HepG2 (cell line): ENCODE results near the gene DCLK1. TPM values are rescaled to one million over a fixed set of nuclear protein-coding genes. Genes with fewer than 3 reads are reported as not detected.

Experiments
- ATAC-seq: fragments of 200-7000 bp; cut with Tn5 transposase; 3 replicates; pipeline ENCODE4 v1.9.1; 2020; ENCODE audit warnings: mild to moderate bottlenecking, moderate library complexity
- BruUV-seq: library from RNA; stranded (reverse); fragments of 400-500 nt; replicated peaks from 2 replicates; lab custom pipeline; 2021; lab: Mats Ljungman, UMichigan
- CTCF ChIA-PET: fragments of 300-600 bp; formaldehyde crosslinking; extraction: SDS; loops from one replicate; lab custom pipeline; 2021; ENCODE audit warnings: low total read pairs, inconsistent platforms, low intra/inter-chr PET ratio; lab: Yijun Ruan, JAX
- POLR2A ChIA-PET: fragments of 350-600 bp; sonication (Branson Sonifier 250); formaldehyde crosslinking; loops from one replicate; lab custom pipeline; 2020; ENCODE audit warnings: antibody characterized with exemption, inconsistent platforms; lab: Yijun Ruan, JAX
- DNase-seq: peaks from one replicate; pipeline ENCODE4 v3.0.0-alpha.2; 2015; ENCODE audit warnings: low spot score
- FAIRE-seq: peaks from 3 replicates; lab custom pipeline; 2011; peaks lifted over from hg19 to GRCh38; lab: Jason Lieb, UNC
- H2AFZ ChIP-seq: one replicate; pipeline ENCODE4 v1.6.1; 2011; ENCODE audit warnings: low read length, inconsistent platforms
- H3K27ac ChIP-seq: fragments of 300-600 bp; 3 replicates; pipeline ENCODE4 v1.8.0; 2011; ENCODE audit warnings: mixed run types, mild to moderate bottlenecking, mixed read lengths, low read length, inconsistent platforms; ENCODE audit not compliant: insufficient read depth; ENCODE audit errors: extremely low read length
- H3K27me3 ChIP-seq, 2 experiments: fragments of 200-600 bp in 1 of 2; 2 replicates in 1 of 2; 3 replicates in 1 of 2; pipeline versions ENCODE4 v1.6.0 to v1.8.0; 2011; ENCODE audit warnings: low read length in 2 of 2, mild to moderate bottlenecking in 2 of 2, moderate library complexity in 2 of 2, inconsistent platforms in 1 of 2; ENCODE audit not compliant: insufficient read depth in 2 of 2, control insufficient read depth in 1 of 2
- H3K36me3 ChIP-seq, 2 experiments: fragments of 200-600 bp in 1 of 2; replicated peaks in 1 of 2; 2 replicates in 1 of 2; 3 replicates in 1 of 2; pipeline versions ENCODE4 v1.5.1 to v1.8.0; 2011; ENCODE audit warnings: low read length in 2 of 2, inconsistent platforms in 1 of 2; ENCODE audit not compliant: insufficient read depth in 2 of 2, control insufficient read depth in 1 of 2
- H3K4me1 ChIP-seq: 2 replicates; pipeline ENCODE4 v1.5.1; 2012; ENCODE audit warnings: low read length, inconsistent platforms; ENCODE audit not compliant: insufficient read depth
- H3K4me2 ChIP-seq: 2 replicates; pipeline ENCODE4 v1.6.0; 2011; ENCODE audit warnings: low read depth, low read length, inconsistent platforms
- H3K4me3 ChIP-seq, 3 experiments: fragments of 200-600 bp in 1 of 3; sonication (generic), shearing (Covaris generic) in 1 of 3; replicated peaks in 1 of 3; 2 replicates each; pipeline ENCODE4 v1.5.1; 2011 to 2016; ENCODE audit warnings: low read length in 3 of 3, inconsistent platforms in 2 of 3, low read depth in 2 of 3, mild to moderate bottlenecking in 2 of 3, control low read depth in 1 of 3, mixed read lengths in 1 of 3; ENCODE audit not compliant: insufficient read depth in 1 of 3
- H3K79me2 ChIP-seq: one replicate; pipeline ENCODE4 v1.6.1; 2011; ENCODE audit warnings: low read length, inconsistent platforms; ENCODE audit not compliant: insufficient read depth
- H3K9ac ChIP-seq: 2 replicates; pipeline ENCODE4 v1.6.0; 2011; ENCODE audit warnings: mild to moderate bottlenecking, low read depth, low read length, inconsistent platforms; ENCODE audit not compliant: insufficient read depth
- H3K9me3 ChIP-seq: 2 replicates; pipeline ENCODE4 v1.5.1; 2012; ENCODE audit warnings: mild to moderate bottlenecking, low read length
- H4K20me1 ChIP-seq: 2 replicates; pipeline ENCODE4 v1.6.0; 2011; ENCODE audit warnings: inconsistent platforms, mild to moderate bottlenecking, low read length, moderate library complexity; ENCODE audit not compliant: insufficient read depth
- EED ChIP-seq: sonication (generic); formaldehyde crosslinking; IDR thresholded peaks from 2 replicates; pipeline ENCODE4 v1.5.0; 2020; ENCODE audit warnings: mild to moderate bottlenecking, missing genetic modification reagents
- FOXK2 ChIP-seq: fragments of 450-650 bp; IDR thresholded peaks from 2 replicates; pipeline ENCODE4 v1.6.1; 2016
- HMG20B ChIP-seq: conservative IDR thresholded peaks from 2 replicates; pipeline ENCODE4 v1.6.1; 2016; ENCODE audit warnings: missing genetic modification reagents, missing compliant biosample characterization
- MXD4 ChIP-seq: IDR thresholded peaks from 2 replicates; pipeline ENCODE4 v1.6.1; 2016; ENCODE audit warnings: mild to moderate bottlenecking, missing biosample characterization, missing genetic modification reagents
- PCBP1 ChIP-seq: fragments of 200-400 bp; formaldehyde crosslinking; IDR thresholded peaks from 2 replicates; pipeline ENCODE4 v1.6.1; 2017; ENCODE audit warnings: mild to moderate bottlenecking, low read depth, low read length, borderline replicate concordance
- SIX4 ChIP-seq: sonication (generic); formaldehyde crosslinking; IDR thresholded peaks from 2 replicates; pipeline ENCODE4 v1.4.0; 2020; ENCODE audit warnings: missing genetic modification reagents
- TOPORS ChIP-seq: sonication (generic); formaldehyde crosslinking; IDR thresholded peaks from 2 replicates; pipeline ENCODE4 v1.8.0; 2023; ENCODE audit warnings: mild to moderate bottlenecking, missing genetic modification reagents
- ZBTB21 ChIP-seq: sonication (generic); formaldehyde crosslinking; IDR thresholded peaks from 2 replicates; pipeline ENCODE4 v1.4.0; 2020; ENCODE audit warnings: missing genetic modification reagents
- ZNF496 ChIP-seq: sonication (generic); formaldehyde crosslinking; IDR thresholded peaks from 2 replicates; pipeline ENCODE4 v1.8.1; 2023; ENCODE audit warnings: mild to moderate bottlenecking, moderate library complexity, missing genetic modification reagents; ENCODE audit not compliant: insufficient replicate concordance
- ZNF552 ChIP-seq: sonication (generic); formaldehyde crosslinking; IDR thresholded peaks from 2 replicates; pipeline ENCODE4 v1.9.0; 2022; ENCODE audit warnings: missing genetic modification reagents, mild to moderate bottlenecking, borderline replicate concordance
- ZNF737 ChIP-seq: sonication (generic); formaldehyde crosslinking; IDR thresholded peaks from 2 replicates; pipeline ENCODE4 v1.5.0; 2020; ENCODE audit warnings: missing genetic modification reagents, mild to moderate bottlenecking, borderline replicate concordance
- ZZZ3 ChIP-seq: sonication (generic); formaldehyde crosslinking; IDR thresholded peaks from 2 replicates; pipeline ENCODE4 v1.4.0; 2020; ENCODE audit warnings: missing genetic modification reagents, mild to moderate bottlenecking, borderline replicate concordance
- WGBS: methylation state at CpG from one replicate; pipeline ENCODE4 v1.1.6; 2017; ENCODE audit warnings: low lambda C conversion rate; 5-methylcytosine and 5-hydroxymethylcytosine counted together
- in situ Hi-C: cut with HindIII; loops from 2 replicates; pipeline ENCODE4 v1.10.0; 2017; ENCODE audit warnings: low pct_unique_long_range_greater_than_20kb; ENCODE audit not compliant: extremely low pct_ligation_motif_present
- intact Hi-C: fragments of 100-400 bp; cut with micrococcal nuclease; formaldehyde crosslinking; loops from one replicate; pipeline ENCODE4 v1.10.0; 2022; ENCODE audit not compliant: unreplicated experiment
- polyA plus RNA-seq, 8 experiments: library from polyadenylated mRNA; depleted of rRNA in 3 of 8; stranded (reverse) in 7 of 8; unstranded in 1 of 8; fragments of >200 nt; fragmentation: Illumina TruSeq in 4 of 8; extraction: Trizol in 4 of 8; gene quantifications; 2 replicates each; pipeline versions ENCODE4 v1.2.1 to v1.2.3, GENCODE V29; 2011 to 2016; ENCODE audit warnings: low read depth in 4 of 8, missing spikeins in 1 of 8, mixed read lengths in 1 of 8; ENCODE audit not compliant: insufficient read depth in 1 of 8
- total RNA-seq, 5 experiments: library from RNA; depleted of rRNA; stranded (reverse); fragments of >200 nt; fragmentation: Illumina TruSeq; extraction: Trizol; gene quantifications; 2 replicates each; pipeline ENCODE4 v1.2.3, GENCODE V29; 2016; ENCODE audit warnings: low read depth in 1 of 5
- TF ChIP-seq, protein P1 (sequence below): sonication (generic); formaldehyde crosslinking; IDR thresholded peaks from 2 replicates; pipeline ENCODE4 v1.8.1; 2023; ENCODE audit warnings: mild to moderate bottlenecking, missing genetic modification reagents
- TF ChIP-seq, protein P2 (sequence below): sonication (generic); formaldehyde crosslinking; IDR thresholded peaks from 2 replicates; pipeline ENCODE4 v1.5.0; 2020; ENCODE audit warnings: mild to moderate bottlenecking, low read depth, missing genetic modification reagents, borderline replicate concordance

Gene DCLK1
- total and polyA plus RNA-seq, 2 of the 13 experiments (the other 11 are each of a cell fraction or from before 2014, with no cell fraction given): not detected

DNA sequence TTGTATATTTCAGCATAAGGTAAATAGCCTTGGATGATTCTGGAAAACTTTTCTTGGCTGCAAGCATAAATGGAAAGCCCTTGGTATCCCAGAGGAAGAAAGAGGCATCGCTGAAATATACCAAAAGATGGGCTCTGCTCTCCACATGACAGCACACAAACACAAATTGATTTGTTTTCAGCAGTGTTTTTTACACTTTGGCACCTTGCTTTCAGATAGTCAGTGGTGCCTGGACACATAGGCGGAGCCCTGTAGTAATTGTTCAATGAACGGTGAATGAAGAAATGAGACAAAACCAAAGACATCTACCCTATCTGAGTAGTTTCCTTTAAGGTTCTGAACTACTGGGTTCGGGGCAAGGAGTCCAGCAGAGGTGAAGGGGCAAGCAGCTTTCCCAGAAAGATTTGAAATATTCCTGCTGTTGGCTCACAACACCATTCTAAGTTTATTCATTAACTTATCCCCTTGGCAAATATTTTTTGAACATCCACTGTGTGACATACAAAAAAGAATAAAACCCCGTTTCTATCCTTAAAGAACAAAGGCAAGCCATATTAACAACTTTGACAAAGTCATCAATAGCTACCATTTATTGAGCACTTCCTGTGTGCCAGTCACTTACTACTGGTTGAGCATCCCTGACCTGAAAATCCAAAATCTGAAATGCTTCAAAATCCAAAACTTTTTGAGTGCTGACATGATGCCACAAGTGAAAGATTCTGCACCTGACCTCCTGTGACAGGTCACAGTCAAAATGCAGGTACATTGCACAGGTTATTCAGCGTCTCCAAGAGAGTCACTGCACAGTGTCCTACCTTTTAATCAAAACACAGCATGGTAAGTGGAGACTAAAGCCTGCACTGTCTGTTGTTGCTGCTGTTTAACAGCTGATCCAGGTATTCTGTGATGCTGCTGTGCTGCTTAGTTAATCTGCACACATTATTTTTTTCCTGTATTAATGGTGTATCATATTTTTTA is 238.1 kb downstream of the DCLK1 start:
- in situ Hi-C loops: no loop called here
- BruUV-seq: no TSS peak
- POLR2A ChIA-PET: no interaction called here
- no peak overlapping the region for H2AFZ ChIP-seq
- CTCF ChIA-PET: no interaction called here
- WGBS: 17% methylated on average over 6 of the region's 6 CpGs
- H3K27ac ChIP-seq: no peak overlapping the region
- H3K9me3 ChIP-seq: no peaks in the 10 kb centered on the region
- H3K4me2 ChIP-seq: no peak overlapping the region
- H3K9ac ChIP-seq: no peak overlapping the region
- H3K36me3 ChIP-seq: no peaks in the 10 kb centered on the region
- no peak for FAIRE-seq
- intact Hi-C loops: no loop called here
- no peaks in the 10 kb centered on the region for H3K79me2 ChIP-seq
- ATAC-seq: no peak
- DNase-seq: no peak
- no peaks in the 10 kb centered on the region for H4K20me1 ChIP-seq
- H3K4me3 ChIP-seq: no peak overlapping the region
- TF ChIP-seq MXD4 (CRISPR knock-in tag) (no peak), FOXK2 (no peak), SIX4 (CRISPR knock-in tag) (no peak), HMG20B (no peak), ZNF737 (no peak), EED (CRISPR knock-in tag) (no peak), TOPORS (no peak), ZNF496 (CRISPR knock-in tag) (no peak), ZNF552 (CRISPR knock-in tag) (no peak), PCBP1 (no peak), ZZZ3 (CRISPR knock-in tag) (no peak), ZBTB21 (CRISPR knock-in tag) (no peak)
- TF ChIP-seq, protein P1, sequence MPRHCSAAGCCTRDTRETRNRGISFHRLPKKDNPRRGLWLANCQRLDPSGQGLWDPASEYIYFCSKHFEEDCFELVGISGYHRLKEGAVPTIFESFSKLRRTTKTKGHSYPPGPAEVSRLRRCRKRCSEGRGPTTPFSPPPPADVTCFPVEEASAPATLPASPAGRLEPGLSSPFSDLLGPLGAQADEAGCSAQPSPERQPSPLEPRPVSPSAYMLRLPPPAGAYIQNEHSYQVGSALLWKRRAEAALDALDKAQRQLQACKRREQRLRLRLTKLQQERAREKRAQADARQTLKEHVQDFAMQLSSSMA: no peak
- TF ChIP-seq, protein P2, sequence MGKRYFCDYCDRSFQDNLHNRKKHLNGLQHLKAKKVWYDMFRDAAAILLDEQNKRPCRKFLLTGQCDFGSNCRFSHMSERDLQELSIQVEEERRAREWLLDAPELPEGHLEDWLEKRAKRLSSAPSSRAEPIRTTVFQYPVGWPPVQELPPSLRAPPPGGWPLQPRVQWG: no peak
- H3K27me3 ChIP-seq: no peaks in the 10 kb centered on the region; a peak in 1 of 5 replicates
- no peaks in the 10 kb centered on the region for H3K4me1 ChIP-seq
